NCI-H1694 treated with DMSO at 0.1 percent for 48 hours (cell line): ENCODE measurements around the gene COL28A1.
A peak's percentile ranks its signal among the peaks of the same experiment; 100 is the strongest.

Experiments used
- DNase-seq: peaks from one replicate; lab custom pipeline; 2025; lab: John Stamatoyannopoulos, UW

The COL28A1 gene

DNA sequence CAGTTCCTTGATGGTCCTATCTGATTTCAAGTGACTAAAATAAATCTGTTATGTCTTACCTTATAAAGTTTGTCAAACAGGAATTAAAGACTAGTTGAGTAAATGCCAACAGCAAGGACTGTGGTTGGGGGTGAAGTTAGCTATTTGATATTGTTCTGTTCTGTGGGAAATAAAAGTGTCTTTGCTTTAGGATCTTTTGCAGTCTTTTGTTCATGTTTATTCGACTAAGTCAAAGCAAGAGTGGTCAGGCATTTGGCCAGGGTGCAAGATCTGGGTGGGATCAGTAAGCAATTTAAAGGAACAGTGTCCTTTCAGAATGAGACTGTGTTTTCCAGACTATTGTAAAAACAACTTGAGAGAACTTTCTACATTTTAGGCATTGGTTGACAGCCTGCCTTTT lies at the start of gene COL28A1:
Gene COL28A1, minus strand, starts transcription at position 183 of the 400 bp plus-strand sequence. CDS start 2,998 bp downstream, outside the sequence.
- DNase-seq: no peak

DNA sequence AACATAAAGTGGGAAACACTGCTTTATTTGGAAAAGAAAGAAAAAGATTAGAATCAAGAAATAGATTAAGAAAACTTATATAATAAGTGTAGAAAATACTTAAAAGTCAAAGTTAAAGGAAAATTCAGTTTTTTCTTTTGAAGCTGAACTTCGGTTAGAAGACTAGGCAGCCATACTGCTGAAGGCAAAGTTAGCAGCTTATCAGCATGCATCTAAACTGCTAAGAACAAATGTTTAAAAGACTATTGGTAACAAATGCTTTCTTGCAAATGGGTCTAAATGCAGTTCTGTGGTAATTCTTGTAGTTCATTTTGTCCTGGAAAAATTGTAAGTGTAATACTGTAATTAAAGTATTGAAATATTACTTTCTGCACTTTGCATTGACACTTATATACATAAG lies 49.0 kb upstream of the COL28A1 start:
- DNase-seq: no peak

DNA sequence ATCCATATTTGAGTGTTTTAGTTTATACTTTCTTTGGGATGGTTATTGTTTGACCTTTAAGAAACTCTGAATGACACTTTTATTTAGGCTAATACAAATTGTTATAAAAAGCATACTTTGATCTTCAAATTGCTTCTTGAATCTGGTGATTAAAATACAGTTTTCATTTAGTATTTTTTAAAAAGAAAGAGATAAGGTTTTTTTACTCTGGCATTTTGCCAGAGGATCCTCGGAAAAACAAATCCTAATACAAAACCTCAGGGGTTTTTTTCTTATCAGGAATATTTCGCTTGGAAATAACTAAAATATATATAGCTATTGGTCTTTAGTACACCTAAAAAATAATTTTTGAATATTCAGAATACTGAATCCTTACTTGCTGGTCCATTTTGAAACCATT lies 48.1 kb upstream of the COL28A1 start:
- no peak for DNase-seq

DNA sequence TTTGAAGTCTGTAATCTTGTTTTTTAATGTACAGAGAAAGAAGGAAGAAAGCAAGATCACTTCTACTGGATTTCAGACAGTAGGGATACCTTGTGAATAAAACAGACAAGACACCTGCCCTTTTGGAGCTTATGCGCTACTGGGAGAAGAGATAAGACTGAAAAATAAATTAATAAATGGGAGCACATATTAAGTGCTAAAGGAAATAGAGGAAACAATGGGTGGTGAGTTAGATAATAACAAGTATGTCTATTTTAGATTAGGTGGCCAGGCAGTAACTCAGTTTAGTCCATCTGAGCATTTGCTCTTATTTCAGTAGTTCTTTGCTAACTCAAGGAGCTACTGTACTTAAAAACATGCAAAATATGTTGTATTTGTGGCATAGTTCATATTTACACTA lies 46.9 kb upstream of the COL28A1 start:
- no peak for DNase-seq

- no peak for DNase-seq
These were observed 46.0 kb upstream of the COL28A1 start for GRCh38 chr7:7581531-7582179.

DNA sequence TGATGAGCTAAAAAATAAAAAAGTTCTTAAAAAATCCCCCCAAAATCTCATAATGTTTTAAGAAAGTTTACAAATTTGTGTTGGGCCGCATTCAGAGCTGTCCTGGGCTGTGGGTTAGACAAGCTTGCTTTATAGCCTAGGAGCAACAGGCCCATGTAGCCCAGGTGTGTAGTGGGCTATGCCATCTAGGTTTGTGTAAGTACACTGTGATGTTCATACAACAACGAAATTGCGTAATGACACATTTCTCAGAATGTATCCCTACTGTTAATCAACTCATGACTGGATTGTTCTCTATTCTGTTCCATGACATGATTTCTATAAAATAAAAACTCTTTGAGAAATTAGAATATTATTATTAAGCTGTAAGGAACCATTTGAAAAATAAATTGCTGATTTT lies 44.0 kb upstream of the COL28A1 start:
- no peak for DNase-seq

GRCh38 chr7:7577888-7578287 lies 42.2 kb upstream of the COL28A1 start:
- DNase-seq: no peak

DNA sequence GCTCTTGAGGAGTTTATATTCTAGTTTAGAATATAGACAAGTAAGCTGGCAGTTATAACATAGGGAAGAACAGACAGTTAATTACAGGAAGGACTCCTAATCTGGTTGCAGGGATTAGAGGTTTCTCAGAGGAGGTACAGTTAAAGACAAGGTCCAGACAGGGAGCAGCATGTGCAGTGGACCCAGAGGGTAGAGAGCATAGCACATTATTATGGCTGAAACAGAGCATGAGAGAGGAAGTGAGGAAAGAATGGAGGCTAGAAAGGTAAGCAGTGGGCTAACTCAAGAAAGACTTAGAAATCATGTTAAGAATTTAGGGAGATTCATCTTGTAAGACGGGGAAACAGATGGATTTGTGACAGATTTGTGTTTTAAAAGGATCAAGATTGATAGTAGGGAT lies 40.7 kb upstream of the COL28A1 start:
- DNase-seq: no peak

GRCh38 chr7:7573701-7574100 lies 38.0 kb upstream of the COL28A1 start:
- no peak for DNase-seq

GRCh38 chr7:7570584-7570983 lies 34.9 kb upstream of the COL28A1 start:
- no peak for DNase-seq

DNA sequence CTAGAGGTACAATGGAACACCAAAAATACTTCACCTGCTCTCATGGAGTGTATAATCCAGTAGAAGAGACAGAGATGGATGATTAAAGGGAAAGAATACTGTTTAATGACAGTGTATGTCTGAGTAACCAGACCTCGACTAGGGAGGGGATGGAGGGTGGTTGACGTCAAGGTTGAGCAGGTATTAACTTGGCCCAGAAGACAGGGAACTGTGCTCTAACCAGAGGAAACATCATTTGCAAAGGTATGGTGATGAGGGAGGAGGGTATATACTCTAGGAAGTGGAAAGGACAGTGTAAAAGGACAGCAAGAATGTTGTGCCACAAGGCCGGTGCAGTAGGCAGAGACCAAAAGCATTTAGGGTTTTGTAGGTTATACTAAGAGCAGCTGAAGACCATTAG lies 33.9 kb upstream of the COL28A1 start:
- no peak for DNase-seq

GRCh38 chr7:7569081-7569527 lies 33.4 kb upstream of the COL28A1 start:
- no peak for DNase-seq

DNA sequence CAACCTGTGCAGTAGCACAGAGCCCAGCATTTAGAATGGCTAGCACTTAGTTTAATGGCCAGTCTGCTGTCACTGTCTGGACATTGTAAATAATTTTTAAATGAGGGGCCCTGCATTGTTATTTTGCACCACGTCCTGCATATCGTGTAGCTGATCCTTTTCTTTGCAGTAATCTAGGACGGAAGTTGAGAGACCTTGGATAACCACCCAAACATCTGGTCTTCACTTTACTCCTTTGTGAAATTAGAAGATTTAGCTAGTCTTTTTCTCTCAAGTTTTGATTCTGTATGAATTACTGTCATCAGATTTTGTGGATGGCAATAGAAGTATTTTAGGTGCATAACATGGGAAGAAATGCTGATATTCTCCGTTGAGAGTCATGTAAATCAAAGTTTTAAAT lies 32.9 kb upstream of the COL28A1 start:
- no peak for DNase-seq

DNA sequence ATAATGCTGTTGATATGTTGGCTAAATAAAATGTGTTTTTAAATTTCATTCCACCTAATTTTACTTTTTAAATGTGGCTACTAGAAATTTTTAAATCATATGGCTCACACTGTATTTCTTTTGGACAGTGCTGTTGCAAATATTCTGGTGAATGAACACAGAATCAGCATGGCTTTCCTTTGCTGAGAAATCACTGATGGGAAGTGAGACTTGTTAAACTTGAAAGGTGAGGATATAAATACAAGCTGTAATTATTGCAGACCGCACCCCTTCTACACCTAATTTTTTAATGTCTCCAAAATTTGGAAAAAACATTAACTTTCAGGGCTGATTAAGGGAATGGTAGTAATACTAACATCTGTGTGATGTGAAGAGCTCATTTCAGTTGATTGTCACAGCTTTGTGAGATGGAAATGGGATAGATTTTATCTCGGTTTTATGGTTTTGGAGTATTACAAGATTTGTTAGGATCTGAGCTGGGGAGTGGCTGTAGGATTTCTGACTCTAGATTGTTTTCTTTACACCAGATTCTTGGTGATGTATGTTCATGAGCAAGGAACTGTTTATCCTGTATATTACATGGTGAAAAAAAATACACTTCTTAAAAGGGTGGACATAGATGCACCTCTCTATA lies 32.3 kb upstream of the COL28A1 start:
- no peak for DNase-seq

DNA sequence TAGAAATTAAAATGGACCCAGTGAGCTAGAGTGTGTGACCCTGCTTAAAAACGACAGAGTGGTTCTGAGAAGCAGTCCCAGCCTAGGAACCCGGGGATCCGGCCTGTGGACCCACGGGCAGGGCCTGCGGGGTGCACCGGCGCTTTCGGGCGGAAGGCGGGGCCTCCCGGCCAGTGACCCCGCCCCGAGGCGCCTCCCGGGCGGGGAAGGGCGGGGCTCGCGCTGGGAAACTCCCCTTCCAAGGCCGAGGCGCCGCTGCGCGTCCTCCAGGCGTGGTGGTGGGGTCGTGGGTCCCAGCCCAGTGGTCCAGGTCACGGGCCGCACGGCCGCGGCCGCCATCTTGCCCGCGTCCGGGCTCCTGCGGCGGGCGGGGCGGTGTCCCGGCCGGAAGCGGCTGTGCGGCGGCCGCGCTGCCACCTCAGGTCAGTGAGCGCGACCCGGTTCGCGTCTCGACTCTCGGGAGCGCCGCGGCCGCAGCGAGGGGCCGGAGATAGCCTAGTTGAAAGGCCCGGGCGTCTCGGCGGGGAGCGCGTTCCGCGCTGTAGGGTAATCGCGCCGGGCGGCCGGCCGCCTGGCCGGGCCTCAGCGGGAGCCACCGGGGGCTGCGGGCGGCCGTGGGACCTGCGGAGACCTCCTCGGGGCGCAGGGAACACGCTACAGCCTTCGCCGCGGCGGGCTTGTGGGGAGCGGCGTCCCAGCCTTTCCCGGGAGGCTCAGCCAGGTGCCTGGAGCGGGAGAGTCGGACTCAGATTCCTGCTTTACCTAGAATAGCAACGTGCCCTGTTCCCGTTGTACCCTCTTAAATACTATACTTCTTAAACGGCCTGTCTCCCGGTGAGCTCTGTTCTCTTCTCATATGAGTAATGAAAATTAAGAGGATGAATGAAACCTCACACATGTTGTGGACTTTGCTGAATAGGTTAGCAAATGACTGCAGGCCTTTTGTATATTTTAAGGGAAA lies 31.3 kb upstream of the COL28A1 start, which contains the start of gene MIOS:
Gene MIOS, plus strand, starts transcription at position 234 of the 961 bp plus-strand sequence. CDS start 5,592 bp downstream, outside the sequence.
- peak; percentile 43 for DNase-seq

DNA sequence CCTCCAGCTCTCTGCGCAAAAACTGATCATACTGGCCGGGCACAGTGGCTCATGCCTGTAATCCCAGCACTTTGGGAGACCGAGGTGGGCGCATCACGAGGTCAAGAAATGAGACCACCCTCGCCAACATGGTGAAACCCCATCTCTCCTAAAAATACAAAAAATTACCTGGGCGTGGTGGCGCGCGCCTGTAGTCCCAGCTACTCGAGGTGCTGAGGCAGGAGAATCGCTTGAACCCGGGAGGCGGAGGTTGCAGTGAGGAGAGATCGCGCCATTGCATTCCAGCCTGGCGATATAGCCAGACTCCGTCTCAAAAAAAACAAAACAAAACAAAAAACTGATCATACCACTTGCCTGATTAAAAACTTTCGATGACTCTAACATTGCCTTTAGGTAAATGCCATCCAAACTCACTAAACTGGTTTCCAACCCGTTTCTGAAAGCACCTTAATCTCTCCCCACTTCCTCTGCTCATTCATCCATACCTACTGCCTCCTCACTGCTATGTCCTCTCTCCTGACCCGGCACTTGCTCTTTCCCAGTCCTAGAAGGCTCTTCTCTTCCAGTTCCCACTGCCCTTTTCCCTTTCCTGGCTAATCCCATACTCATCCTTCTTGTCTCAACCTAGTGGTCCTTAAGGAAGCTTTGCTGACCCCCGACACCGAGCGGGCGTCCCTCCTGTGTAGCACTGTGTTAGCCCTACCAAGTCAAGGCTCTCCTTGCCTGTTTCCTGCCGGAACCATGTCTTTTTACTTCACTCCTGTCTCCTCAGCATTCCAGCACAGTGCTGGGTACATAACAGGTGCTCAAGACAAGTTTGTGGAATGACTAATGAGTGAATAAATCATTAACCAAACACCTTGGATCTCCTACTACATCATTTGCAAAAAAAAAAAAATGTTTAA lies 30.3 kb upstream of the COL28A1 start:
- DNase-seq: no peak

GRCh38 chr7:7565018-7565680 lies 29.5 kb upstream of the COL28A1 start:
- no peak for DNase-seq

DNA sequence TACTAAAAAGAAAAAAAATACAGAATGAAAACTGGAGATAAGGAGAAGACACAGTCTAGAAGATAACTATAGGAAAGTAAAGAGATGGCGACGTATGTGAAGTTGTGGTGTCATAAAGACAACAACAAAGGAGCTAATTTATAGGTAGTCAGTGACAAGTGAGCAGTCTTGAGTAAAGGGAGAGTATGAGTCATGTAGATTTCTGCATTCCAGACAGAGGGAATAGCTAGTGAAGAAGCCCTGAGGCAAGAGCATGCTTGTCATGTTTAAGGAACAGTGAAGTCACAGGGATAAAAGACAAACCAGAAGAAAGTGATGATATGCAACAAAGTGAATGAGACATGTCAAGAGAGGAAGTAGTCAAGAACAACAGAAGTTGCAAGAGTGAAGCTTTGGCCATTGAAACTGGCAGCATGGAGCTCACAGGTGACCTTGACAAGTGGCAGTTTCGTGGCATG lies 28.7 kb upstream of the COL28A1 start:
- DNase-seq: no peak

- DNase-seq: no peak
These were observed 28.1 kb upstream of the COL28A1 start for GRCh38 chr7:7563813-7564212.

- DNase-seq: no peak
These were observed 27.6 kb upstream of the COL28A1 start for GRCh38 chr7:7563269-7563668.

GRCh38 chr7:7562736-7563135 lies 27.1 kb upstream of the COL28A1 start:
- no peak for DNase-seq
